HG03457 (cell line): ENCODE data around the gene TMBIM1.
"Not testable (repeated sequence)": the region's sequence is repeated elsewhere in the genome, so short reads cannot be mapped to it uniquely, and the experiment has no call there.

ENCODE experiments used
- ATAC-seq: cut with Tn5 transposase; IDR thresholded peaks from one replicate; pipeline ENCODE4 v1.9.1; 2021; ENCODE audit warnings: moderate number of reproducible peaks; ENCODE audit not compliant: unreplicated experiment

The TMBIM1 gene

DNA sequence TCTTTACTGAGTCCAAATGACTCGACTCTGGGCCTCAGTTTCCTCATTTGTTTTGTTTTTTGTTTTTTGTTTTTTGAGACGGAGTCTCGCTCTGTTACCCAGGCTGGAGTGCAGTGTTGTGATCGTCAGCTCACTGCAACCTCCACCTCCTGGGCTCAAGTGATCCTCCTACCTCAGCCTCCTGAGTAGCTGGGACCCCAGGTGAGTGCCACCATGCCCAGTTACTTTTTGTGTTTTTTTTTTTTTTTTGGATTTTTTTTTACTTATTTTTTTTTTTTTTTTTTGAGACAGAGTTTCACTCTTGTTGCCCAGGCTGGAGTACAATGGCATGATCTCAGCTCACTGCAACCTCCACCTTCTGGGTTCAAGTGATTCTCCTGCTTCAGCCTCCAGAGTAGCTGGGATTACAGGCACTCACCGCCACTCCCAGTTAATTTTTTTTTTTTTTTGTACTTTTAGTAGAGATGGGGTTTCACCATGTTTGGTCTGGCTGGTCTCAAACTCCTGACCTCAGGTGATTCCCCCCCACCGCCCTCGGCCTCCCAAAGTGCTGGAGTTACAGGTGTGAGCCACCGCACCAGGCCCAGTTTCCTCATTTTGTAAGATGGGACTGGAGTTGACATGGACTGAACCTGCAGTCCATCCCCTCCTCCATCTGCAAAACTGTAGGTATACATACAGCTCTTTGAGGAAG is 18.9 kb downstream of the TMBIM1 start:
- ATAC-seq, result not testable (repeated sequence)

DNA sequence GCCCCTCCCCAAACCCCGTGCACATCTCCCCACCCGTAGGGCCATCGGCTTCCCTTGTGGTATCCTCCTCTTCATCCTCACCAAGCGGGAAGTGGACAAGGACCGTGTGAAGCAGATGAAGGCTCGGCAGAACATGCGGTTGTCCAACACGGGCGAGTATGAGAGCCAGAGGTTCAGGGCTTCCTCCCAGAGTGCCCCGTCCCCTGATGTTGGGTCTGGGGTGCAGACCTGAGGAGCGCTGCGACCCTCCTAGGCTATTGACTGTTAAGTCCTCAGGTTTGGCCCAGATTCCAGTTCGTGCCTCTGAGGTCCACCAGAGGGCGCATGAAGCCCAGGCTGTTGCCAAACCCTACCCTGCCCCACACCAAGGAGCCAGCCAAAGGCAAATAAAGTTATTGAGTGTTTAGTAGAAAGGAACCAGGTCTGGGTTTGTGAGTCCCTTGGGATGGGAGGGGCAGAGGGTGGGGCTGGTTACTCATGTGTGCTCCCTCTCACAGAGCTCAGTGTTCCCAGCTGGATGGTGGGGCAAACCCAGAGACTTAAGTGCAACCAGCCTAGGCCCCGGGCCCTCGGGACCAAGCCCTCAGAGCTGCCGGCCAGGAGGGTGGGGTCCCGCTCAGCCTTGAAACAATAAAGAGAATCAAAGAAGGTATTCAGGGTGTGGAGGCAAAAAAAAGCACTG is 19.6 kb downstream of the TMBIM1 start:
- peak; percentile 25 for ATAC-seq

DNA sequence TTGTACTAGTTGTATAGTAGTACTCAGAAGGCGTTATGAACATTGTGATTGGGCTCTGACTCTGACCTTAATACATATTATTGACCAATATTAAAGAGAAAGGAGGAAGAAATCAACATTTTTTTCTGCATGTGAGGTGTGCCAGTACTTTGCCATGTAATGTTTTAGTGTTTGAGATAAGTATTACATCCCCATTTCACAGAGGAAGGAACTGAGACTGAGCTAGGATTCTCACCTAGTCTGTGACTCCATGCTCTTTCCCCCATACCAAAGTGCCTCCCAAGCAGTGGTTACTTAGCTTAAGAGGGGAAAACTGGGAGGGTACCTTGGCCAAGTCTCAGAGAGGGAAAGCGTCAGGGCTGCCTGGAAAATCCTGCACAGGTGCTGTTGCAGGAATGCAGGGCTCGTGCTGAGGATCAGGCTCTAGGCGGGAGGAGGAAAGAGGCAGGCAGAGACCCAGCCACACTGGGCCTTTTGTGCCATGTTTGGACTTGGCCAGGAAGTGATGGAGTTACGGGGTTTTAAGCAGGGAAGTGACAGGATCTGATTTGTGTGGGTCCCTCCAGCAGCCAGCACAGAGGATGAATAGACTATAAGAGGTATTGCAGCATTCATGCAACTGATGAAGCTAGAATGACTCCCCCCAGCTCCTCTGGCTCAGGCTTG is 20.3 kb downstream of the TMBIM1 start:
- ATAC-seq, result no peak

DNA sequence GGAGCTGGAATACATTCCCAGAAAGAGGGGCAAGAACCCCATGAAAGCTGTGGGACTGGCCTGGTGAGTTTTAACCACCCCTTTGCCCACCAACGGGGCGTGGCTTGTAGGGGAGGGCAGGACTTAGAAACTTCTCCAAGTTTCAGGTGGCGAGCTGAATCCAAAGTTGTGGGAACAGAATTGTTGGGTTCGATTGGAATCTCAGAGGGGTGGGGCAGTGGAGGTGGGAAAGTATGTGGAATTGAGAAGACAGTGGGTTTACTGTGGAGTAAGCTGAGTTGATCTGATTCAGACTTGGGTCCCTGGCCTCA is 20.9 kb downstream of the TMBIM1 start:
- no peak for ATAC-seq

DNA sequence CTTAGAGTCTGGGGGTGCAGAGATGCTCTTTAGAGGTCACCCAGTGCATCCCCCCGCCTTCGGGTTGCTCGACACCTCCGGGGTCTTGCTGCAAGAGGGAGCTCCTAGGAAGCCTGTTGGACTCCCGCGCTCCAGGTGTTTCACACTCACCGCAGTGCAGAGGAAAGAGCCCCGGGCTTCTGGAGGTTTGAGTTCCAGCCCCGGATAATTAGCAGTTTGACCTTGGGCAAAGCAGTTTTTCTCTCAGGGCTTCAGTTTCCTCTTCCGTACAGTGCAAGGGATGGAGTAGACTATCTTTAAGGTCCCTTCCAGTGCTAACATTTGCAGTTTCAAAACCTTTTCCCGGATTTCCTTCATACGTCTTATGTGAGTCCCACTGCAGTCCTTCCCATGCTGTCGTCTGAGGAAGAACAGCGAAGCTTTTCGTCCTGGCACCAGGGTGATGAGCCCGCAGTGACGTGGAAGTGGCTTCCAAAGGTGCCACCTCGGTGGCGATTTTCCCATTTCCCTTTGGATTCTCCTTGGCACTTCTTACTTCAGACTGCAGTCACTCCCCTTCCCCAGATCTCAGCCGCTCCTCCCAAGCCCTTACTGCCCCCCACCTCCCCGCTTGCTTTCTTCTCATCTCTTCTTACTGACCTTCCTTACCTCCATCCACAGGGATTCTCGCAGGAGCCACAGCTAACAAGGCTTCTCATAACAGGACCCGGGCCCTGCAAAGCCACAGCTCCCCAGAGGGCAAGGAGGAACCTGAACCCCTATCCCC is 21.4 kb downstream of the TMBIM1 start:
- ATAC-seq, result no peak

DNA sequence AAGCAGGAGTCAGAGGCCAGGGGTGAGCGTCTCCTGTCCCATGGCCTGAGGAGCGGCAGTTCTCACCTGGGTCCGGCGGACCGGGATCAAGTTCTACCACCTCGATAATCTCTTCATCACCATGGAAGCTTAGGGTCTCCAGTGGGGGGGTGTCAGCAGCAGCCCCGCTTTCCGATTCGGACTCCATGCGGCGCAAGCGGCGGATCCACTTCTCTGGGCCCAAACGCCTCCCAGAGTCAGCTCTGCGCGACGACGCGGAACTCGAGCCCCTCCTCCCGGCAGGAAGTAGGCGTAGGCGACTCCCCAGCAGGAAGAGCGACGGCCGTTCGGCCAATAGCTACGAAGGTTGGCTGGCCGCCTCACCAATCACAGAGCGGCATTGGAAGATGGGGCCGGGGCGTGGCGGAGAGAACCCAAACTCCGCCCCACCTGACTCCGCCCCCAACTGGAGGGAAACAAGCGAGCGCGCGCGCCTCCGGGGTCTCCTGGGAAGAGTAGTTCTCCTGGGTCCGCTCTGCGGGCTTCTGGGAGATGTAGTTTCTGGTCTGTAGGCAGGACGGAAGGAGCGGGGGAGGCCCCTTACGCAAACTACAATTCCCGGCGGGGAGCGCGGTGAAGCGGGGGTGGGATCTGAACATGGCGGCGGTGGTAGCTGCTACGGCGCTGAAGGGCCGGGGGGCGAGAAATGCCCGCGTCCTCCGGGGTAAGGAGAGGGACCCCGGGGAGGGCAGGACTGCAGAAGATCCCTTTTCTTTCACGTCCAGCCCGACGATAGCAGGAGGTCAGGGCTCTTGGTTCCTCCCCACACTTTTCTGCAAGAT is 22.2 kb downstream of the TMBIM1 start, which contains the start of the genes AAMP and PNKD:
AAMP (minus strand) TSS at position 238 of the 821 bp plus-strand sequence; CDS start at position 187, 51 bp downstream.
PNKD (plus strand) TSS at position 620 of the 821 bp plus-strand sequence; CDS start at position 637, 17 bp downstream.
- ATAC-seq, result peak; percentile 81

DNA sequence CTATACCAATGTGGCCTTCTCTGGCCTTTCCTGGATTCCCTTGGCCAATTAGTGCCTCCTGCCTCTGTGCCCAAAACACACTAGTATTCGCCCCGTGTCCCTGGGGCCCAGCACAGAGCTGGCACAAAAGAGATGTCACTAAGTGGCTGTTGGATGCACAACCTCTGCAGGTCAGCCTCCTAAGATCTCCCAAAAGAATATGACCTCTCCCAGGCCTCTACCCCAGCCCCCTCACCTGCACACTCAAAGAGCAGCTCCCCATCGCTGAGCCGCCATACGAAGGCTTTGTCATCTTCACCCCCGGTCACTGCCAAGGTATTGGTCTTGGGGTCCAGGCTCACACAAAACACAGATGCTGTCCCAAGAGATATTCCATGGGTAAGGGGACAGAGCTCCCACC is 25.0 kb downstream of the TMBIM1 start:
- no peak for ATAC-seq

DNA sequence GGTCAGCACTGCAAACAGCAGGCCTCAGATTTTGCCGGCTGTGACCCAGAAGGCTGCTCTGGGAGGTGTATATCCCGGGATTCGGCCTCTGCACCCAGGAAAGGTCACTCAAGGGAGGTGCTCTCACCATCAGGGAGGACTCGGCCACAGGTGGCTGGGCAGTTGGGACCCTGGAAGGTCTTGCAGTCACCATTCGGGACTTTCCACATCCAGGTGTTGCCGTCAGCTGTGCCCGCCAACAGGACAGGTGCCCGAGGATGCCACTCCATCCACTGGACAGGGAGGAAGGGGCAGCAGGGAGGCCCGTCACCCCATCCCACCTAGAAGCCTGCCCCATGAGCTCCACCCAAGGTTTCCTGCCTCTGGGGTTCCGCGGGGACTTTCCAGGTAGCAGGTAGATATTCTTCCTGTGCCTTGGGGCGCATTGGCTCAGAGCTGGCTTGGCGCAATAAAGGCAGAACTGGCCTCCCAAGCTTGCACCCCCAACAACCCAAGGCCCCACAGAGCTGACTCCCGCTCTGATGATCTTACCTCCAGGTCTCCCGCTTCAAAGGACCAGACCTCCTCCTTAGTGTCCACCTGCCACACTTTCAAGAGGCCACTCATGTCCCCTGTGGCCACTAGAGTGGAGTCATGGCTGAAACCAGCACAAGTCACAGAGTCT is 25.9 kb downstream of the TMBIM1 start:
- no peak for ATAC-seq

DNA sequence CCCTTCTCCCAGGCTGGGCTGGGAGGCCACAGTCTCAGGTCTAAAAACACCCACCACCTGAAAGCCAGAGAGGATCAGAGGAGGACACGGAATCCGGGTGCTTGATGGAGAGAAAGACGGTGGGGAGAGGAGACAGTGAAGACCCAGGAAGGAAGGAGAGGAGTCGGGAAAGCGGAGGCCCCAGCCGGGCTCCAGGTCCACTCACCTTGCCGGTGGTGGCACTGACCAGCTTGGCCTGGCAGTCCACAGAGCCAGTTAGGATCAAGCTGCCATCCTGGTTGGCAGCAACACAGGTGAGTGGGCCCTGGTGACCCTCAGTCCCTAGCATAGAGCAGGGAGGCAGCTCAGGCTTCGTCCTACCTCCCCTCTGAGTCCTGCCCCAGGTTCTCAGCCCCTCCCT is 26.7 kb downstream of the TMBIM1 start:
- no peak for ATAC-seq

DNA sequence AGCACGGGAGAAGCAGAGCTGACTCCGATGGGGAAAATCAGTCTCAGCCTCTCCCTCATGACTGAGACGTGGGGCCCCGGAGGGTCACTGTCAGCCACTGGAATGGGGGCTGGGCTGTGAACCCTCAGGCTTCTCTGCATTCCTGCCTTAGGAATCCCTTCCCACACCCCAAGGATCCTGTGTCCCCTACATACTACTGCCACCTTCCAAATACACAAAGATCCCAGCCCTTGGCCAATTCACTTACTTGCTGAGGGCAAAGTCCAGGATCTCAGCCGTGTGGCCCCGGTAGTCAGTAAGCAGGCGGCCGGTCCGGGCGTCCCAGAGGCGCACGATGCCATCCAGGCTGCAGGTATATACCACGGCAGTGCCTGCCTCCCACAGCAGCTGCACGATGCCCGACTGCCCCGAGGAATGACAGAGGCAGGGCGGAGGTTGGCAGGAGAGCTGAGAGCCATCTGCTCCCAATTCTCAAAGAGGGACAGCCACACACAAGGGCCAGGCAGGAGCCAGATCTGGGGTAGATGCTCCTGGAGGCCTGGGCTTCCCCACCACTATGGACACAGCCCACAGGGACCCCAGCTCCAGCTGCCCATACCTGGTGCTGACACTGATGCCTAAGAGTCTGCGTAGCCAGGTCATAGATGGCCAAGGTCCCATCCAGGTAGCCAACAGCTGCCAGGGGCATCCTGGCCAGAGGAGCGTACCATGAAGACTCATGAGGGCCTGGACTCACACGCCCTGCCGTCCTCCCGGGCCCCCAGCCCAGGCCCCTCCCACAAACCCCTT is 27.3 kb downstream of the TMBIM1 start:
- ATAC-seq, result no peak

DNA sequence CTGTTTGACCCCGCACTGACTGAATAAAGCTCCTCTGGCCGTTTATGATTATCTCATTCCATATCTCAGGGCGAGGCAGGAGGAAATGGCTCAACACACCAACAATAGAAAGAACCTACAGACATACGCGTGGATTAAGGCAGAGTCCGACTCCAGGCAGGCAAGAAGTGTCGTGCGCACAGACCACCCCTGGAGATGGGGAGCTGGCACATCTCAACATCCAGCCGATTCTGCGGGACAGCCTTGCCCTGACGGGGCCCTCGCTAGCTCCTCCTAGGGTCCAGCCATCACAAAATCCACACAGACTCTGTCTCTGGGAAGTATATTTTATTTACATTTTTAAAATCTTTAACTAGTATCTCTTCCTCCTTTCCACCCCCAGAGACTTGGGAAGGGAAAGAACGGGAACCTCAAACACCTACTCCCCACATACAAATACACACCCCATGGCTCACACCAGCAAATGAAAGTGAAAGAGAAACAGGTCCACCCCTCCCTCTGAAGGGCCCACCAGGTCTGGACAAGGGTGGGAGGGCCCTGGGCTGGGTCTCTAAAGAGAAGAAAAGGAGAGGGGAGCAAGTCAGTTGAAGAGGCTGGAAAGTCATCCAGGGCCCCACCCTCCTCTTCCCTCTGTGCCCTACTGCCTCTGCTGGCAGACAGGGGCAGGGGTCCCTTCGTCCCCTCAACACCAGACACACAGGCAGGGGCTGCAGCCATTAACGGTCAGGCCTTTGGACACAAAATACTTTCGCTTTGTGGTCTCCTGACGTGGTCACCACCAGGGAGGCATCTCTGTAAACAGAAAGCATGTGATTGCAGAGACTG is 28.3 kb downstream of the TMBIM1 start:
- no peak for ATAC-seq

DNA sequence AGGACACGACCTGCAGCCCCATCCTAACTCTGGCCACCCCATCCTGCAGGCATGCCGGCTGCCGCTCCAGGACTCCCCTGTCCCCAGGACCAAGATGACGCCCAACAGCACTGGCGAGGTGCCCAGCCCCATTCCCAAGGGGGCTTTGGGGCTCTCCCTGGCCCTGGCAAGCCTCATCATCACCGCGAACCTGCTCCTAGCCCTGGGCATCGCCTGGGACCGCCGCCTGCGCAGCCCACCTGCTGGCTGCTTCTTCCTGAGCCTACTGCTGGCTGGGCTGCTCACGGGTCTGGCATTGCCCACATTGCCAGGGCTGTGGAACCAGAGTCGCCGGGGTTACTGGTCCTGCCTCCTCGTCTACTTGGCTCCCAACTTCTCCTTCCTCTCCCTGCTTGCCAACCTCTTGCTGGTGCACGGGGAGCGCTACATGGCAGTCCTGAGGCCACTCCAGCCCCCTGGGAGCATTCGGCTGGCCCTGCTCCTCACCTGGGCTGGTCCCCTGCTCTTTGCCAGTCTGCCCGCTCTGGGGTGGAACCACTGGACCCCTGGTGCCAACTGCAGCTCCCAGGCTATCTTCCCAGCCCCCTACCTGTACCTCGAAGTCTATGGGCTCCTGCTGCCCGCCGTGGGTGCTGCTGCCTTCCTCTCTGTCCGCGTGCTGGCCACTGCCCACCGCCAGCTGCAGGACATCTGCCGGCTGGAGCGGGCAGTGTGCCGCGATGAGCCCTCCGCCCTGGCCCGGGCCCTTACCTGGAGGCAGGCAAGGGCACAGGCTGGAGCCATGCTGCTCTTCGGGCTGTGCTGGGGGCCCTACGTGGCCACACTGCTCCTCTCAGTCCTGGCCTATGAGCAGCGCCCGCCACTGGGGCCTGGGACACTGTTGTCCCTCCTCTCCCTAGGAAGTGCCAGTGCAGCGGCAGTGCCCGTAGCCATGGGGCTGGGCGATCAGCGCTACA is 29.4 kb downstream of the TMBIM1 start:
- ATAC-seq, result no peak

DNA sequence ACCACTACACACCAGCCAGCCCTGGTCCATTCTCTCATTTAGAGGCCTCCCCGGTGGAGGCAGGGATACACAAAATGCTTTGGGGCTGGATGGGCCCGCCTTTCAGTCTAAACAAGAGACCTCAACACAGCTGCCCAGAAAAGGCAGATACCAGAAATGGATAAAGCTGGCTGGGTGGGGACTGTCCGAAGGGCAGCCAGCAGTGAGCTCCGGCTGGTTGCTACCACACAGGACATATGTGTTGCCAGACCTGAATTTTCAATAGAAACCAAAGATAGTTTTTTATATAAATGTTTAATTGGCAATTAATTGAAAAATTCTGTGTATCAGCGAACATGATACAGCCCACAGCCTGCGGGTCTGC is 30.1 kb downstream of the TMBIM1 start:
- no peak for ATAC-seq

DNA sequence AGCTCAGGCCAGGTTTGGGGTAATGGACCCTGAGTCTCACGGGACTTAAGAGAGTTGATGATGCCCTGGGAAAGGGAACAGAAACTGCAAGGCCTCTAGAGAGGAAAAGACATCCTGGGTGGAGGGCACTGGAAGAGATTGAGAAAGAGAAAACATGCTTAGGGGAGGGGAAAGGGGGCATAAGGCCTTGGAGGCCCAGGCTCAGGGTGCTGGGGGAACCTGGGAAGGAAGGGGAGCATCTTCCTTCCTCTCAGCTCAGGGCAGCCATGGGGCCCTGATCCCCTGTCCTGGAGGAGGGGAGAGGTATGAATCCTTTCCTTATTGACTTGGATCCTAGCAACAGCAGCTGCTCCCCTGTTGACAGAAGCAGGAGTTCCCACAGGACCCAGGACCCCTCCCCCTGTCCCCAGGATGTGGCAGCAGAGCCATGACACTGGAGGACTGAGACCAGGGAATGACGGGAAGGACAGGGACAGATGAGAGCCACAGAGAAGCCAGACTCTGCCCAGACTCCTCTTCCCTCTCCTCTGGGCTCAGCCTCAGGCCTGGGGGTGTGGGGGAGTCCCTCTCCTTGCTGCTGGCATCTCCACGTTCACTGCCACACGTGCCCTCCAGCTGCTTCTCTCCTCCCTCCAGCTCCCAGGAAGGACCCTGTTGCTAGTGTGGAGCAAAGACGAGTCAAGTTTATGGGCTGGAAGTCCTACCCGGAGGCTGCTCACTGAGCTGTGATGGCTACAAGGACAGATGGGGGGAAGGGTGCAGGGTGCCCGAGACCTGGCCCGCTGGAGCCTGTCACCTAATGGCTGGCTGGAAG is 30.7 kb downstream of the TMBIM1 start:
- ATAC-seq, result no peak

DNA sequence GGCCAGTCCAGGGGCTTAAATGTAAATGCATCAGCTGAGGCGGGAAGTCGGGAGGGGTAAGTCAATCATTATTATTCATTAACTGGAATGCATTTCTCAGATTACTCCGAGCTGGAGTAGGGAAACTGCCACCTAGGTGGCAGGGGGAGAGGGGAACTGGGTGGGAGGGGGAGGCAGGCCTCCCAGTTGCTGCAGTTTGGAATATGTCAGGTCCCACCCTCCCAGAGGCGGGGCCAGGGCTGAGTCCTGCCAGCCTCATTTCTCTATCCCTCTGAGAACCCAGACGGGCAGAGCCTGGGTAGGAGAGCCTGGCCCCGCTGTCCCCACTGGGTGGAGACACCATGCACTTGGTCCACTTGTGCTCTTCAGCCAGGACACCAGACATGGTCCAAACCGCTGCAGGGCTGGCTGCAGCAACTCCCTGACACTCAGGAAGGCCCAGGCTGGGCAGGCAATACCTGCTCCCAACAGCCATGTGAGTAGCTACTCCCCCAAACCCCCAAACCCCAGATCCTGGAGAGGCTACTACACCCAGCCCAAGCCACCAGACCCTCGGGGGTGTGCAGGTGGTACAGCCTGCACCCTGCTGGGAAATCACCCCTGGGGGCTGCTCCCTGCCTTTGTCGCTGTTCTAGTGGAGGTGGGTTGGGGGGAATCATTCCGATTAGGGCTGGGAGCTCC is 31.4 kb downstream of the TMBIM1 start, which contains the start of gene GPBAR1:
GPBAR1 (plus strand) TSS at position 274 of the 681 bp plus-strand sequence. CDS start 1,710 bp downstream, outside the sequence.
- no peak for ATAC-seq

DNA sequence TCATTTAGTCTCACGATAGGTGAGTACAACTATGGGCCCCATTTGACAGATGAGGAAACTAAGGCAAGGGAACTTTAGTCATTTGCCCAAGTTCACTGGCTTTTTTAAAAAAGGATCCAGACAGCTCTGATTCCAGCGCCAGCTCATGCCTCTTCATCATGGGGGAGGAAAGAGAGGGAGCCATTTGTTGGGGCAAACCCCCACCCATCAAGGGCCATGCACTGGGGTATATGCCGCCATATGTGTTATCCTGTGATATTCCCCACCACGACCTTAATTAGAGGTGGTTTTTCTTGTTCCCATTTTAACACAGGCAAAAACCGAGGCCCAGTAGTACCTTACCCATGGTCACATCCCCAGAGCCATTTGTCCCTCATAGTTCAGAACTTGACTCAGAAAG is 32.1 kb downstream of the TMBIM1 start:
- no peak for ATAC-seq
